Right atrium auricular region (tissue), 2 donors: Measurements from ENCODE around the gene GRB10. TPM values are rescaled to one million over a fixed set of nuclear protein-coding genes. Genes with fewer than 3 reads are reported as not detected.
A peak's percentile ranks its signal among the peaks of the same experiment; 100 is the strongest.

Experiments used
- DNase-seq: peaks from one replicate; pipeline ENCODE4 v3.0.0-alpha.2; 2019; ENCODE audit warnings: low spot score
- H3K27ac ChIP-seq, 2 donors: fragments of 200-600 bp; sonication (generic); 1 replicate in 1 of 2; 2 replicates in 1 of 2; pipeline ENCODE4 v1.5.1; 2016 to 2019
- H3K27me3 ChIP-seq, 2 donors: fragments of 200-600 bp; sonication (generic); one replicate each; pipeline versions ENCODE4 v1.5.1 to v1.6.0; 2017 to 2019
- H3K36me3 ChIP-seq: fragments of 200-600 bp; sonication (generic); one replicate; pipeline ENCODE4 v1.5.1; 2016
- H3K4me1 ChIP-seq, 2 donors: fragments of 200-600 bp; sonication (generic); one replicate each; pipeline versions ENCODE4 v1.5.1 to v1.6.0; 2017 to 2019
- H3K4me3 ChIP-seq, 2 donors: fragments of 200-600 bp; sonication (generic); 1 replicate in 1 of 2; 2 replicates in 1 of 2; pipeline ENCODE4 v1.5.1; 2017 to 2019; ENCODE audit warnings: mild to moderate bottlenecking in 1 of 2, moderate library complexity in 1 of 2
- H3K9me3 ChIP-seq, 2 donors: fragments of 200-600 bp; sonication (generic); one replicate each; pipeline ENCODE4 v1.5.1; 2019
- total RNA-seq, 2 donors: library from RNA; depleted of rRNA; stranded (reverse); fragments of >200 nt; gene quantifications; one replicate each; pipeline ENCODE4 v1.1.0, GENCODE V29; 2016
- TF ChIP-seq, protein P1 (sequence below), 2 donors: fragments of 200-600 bp; sonication (generic); IDR thresholded peaks; one replicate each; pipeline ENCODE4 v1.5.1; 2019; ENCODE audit warnings: antibody characterized with exemption in 2 of 2

The GRB10 gene
- total RNA-seq, 2 donors from 2014 or later: 36.5 to 39.0 TPM

DNA sequence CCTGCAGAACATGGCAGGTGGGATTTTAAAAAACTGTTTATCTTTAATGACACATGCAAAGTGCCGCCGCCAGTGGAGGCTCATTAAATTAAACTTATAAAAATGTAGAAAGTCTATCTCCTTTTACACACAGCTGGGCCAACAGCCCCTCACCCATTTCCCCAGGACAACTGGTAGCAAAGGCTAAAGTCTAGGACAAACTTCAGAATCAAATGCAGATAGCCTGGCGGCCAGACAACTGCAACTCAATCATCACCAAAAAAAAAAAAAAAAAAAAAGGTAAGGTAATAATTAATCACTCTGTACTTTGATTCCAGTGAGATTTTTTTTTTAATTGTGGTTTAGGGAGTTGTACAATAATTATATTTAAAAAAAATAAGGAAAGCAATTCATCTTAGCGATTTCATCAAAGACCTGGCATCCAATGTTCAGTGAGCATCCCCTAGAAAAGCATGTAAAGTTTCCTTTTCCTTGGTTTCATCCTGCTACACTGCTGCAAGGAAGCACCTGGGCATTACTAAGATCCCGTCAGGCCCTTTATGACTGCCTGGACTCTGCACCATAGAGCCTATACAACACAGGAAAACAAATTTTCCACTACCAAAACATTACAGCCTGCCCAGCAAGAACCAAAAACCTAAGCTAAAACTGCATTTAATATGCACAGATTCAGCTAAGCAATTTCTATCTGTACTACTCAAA is 98.5 kb downstream of the GRB10 start:
- Histone ChIP-seq H3K9me3 (no peaks in the 10 kb centered on the region), H3K4me1 (peaks cover 0 to 58% of the 10 kb centered on the region in 2 donors)
- TF ChIP-seq, protein P1, sequence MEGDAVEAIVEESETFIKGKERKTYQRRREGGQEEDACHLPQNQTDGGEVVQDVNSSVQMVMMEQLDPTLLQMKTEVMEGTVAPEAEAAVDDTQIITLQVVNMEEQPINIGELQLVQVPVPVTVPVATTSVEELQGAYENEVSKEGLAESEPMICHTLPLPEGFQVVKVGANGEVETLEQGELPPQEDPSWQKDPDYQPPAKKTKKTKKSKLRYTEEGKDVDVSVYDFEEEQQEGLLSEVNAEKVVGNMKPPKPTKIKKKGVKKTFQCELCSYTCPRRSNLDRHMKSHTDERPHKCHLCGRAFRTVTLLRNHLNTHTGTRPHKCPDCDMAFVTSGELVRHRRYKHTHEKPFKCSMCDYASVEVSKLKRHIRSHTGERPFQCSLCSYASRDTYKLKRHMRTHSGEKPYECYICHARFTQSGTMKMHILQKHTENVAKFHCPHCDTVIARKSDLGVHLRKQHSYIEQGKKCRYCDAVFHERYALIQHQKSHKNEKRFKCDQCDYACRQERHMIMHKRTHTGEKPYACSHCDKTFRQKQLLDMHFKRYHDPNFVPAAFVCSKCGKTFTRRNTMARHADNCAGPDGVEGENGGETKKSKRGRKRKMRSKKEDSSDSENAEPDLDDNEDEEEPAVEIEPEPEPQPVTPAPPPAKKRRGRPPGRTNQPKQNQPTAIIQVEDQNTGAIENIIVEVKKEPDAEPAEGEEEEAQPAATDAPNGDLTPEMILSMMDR (IDR thresholded peaks at IDR 0.05): no peak

DNA sequence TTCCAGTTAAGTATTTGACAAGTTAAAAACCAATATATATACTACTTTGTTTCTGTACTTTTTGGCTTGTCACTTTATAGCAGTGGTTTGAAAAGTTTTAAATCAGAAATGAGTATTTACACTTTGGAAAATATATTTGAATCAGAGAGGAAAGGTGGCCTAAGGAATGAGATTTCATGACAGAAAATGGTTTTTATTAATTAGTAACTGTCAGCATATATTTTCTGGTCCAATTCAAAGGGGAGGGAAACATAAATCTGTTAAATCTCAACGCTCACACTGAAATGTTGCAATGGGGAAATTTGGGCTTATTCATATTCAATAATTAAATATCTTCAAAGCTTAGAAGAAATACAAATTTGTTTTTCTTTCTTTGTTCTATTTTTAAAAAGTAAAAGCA is 100.1 kb downstream of the GRB10 start:
- TF ChIP-seq, protein P1 (IDR thresholded peaks at IDR 0.05): no peak
- DNase-seq: no peak
- Histone ChIP-seq H3K9me3 (no peaks in the 10 kb centered on the region), H3K27me3 (no peaks in the 10 kb centered on the region), H3K4me3 (no peak overlapping the region), H3K4me1 (peaks cover 0 to 50% of the 10 kb centered on the region in 2 donors), H3K36me3 (no peaks in the 10 kb centered on the region), H3K27ac (peak overlapping the region in 1 of 2 donors; percentile 2)

More for the DNA sequence above, 98.5 kb downstream of the GRB10 start:
- H3K4me3 ChIP-seq: no peak overlapping the region
- no peak for DNase-seq
- no peak overlapping the region for H3K27ac ChIP-seq
- H3K27me3 ChIP-seq: no peaks in the 10 kb centered on the region
- peaks cover 5% of the 10 kb centered on the region for H3K36me3 ChIP-seq

DNA sequence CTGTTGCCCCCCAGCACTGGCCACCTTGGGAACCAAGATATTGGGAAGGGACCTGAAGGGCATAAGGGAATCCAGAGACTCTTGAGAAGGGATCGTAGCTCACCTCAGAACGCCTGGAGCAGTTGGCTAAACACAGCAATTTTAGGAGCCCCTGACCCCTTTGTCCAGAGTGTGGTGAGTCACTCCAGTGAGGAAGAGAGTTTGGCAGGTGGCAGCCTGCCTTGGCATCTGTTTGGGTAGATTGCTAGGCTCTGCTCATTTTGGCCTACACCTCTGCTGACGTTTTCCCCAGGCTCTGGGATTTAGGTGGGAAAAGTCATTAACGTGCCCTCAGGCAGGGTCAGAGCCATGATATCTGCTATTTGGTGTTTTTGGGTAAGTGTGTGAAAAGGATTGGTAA is 100.6 kb downstream of the GRB10 start:
- Histone ChIP-seq H3K27ac (peak overlapping the region in 1 of 2 donors; percentile 2), H3K4me3 (no peak overlapping the region), H3K4me1 (peaks cover 0 to 50% of the 10 kb centered on the region in 2 donors), H3K9me3 (no peaks in the 10 kb centered on the region), H3K36me3 (no peaks in the 10 kb centered on the region), H3K27me3 (no peaks in the 10 kb centered on the region)
- TF ChIP-seq, protein P1 (IDR thresholded peaks at IDR 0.05): no peak
- DNase-seq: no peak

DNA sequence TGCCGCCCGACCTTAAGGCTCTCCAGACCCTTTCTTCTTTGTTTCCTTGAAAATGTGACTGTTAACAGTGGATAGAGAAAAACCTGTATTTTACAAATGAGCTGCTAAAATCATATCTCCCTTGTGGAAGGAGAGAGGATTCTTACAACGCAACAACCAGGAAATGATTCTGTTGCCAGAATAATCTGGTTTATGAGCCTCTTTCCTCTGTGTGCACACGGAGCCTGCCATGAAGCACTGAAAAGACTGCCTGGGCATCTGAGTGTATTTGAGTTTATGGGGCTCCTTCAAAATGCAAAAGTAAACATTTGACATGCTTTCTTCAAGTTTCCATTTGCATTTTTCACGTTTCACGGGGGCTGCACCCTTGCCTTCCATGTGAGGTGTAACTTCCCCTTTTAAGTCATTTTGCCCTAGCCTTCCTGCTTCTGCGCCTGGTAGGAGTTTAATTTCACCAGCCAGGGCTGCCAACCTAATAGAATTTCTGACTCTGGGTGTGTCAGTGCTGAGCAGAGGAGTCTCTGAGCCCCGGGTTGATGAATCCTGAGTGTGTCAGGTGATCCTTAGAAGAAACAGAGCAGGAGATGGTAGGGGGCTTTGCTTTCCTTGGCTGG is 101.2 kb downstream of the GRB10 start:
- Histone ChIP-seq H3K9me3 (no peaks in the 10 kb centered on the region), H3K36me3 (no peaks in the 10 kb centered on the region), H3K27ac (peak overlapping the region in 1 of 2 donors; percentile 2), H3K4me3 (no peak overlapping the region), H3K27me3 (no peaks in the 10 kb centered on the region), H3K4me1 (peaks cover 0 to 53% of the 10 kb centered on the region in 2 donors)
- TF ChIP-seq, protein P1 (IDR thresholded peaks at IDR 0.05): no peak
- no peak for DNase-seq

DNA sequence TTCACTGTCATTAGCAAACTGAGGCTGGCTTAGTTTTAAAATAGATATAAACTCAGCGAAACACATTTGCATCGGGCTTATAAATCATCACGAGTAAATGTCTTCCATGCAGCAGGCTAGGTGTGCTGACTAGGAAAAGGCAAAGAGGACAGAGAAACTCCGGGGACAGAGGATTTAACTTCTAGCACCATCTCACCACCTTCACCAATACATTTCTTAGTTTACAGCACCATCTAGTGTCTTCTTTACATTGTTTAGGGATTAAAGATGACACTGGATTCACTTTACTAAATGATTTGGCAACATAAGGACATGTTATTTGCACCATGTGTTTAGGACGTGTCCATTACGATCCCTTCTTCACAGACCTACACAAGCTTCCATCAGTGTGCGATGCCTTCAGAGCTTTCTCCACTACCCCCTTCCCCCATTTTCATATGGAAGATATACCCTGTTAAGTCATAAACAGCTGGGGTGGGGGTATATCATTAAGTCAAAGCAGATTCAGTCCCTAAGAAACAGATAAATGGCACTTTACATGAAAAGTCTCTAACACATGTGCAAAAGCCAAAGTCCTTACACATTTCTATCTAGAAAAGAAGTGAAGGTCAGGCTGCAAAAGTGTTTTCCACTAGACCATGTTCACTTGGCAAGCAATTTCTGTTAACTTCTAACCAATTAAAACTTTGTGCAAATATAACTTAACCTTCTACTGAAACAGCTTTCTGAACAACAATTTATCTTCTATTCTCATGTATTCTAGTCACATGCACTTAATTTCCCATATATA is 103.3 kb downstream of the GRB10 start:
- no peak for DNase-seq
- peaks cover under 1% of the 10 kb centered on the region for H3K36me3 ChIP-seq
- peaks cover 0 to 54% of the 10 kb centered on the region in 2 donors for H3K4me1 ChIP-seq
- H3K9me3 ChIP-seq: no peaks in the 10 kb centered on the region
- H3K27ac ChIP-seq: peak overlapping the region in 1 of 2 donors; percentile 4
- no peaks in the 10 kb centered on the region for H3K27me3 ChIP-seq
- no peak overlapping the region for H3K4me3 ChIP-seq
- TF ChIP-seq, protein P1 (IDR thresholded peaks at IDR 0.05): peak in 1 of 2 donors; percentile 64
